SIG-M5 treated with dmso at 0.1 percent for 504 hours (cell line): ENCODE data around the gene ACBD3.
A peak's percentile ranks its signal among the peaks of the same experiment; 100 is the strongest.

Source experiments
- DNase-seq: peaks from one replicate; lab custom pipeline; 2025; ENCODE audit not compliant: unreplicated experiment; lab: John Stamatoyannopoulos, UW

Gene ACBD3

GRCh38 chr1:226135059-226135651 lies 51.4 kb downstream of the ACBD3 start:
- DNase-seq = no peak

GRCh38 chr1:226134170-226135058 lies 52.1 kb downstream of the ACBD3 start:
- no peak for DNase-seq

- DNase-seq = no peak
Observed at GRCh38 chr1:226133504-226134123, 52.9 kb downstream of the ACBD3 start.

GRCh38 chr1:226132728-226133503 lies 53.6 kb downstream of the ACBD3 start:
- peak; percentile 46 for DNase-seq

GRCh38 chr1:226131639-226132038 lies 54.9 kb downstream of the ACBD3 start:
- DNase-seq = no peak

- no peak for DNase-seq
Observed at GRCh38 chr1:226129230-226129629, 57.3 kb downstream of the ACBD3 start.

GRCh38 chr1:226128487-226129075 lies 58.0 kb downstream of the ACBD3 start:
- no peak for DNase-seq

GRCh38 chr1:226126824-226127569 lies 59.5 kb downstream of the ACBD3 start:
- DNase-seq = no peak

GRCh38 chr1:226125831-226126230 lies 60.7 kb downstream of the ACBD3 start:
- DNase-seq = no peak

- DNase-seq = peak; percentile 78
Observed at GRCh38 chr1:226125097-226125630, 61.4 kb downstream of the ACBD3 start.

GRCh38 chr1:226123591-226124471 lies 62.7 kb downstream of the ACBD3 start:
- no peak for DNase-seq

GRCh38 chr1:226123212-226123560 lies 63.4 kb downstream of the ACBD3 start:
- no peak for DNase-seq

- peak; percentile 76 for DNase-seq
Observed at GRCh38 chr1:226121587-226122400, 64.7 kb downstream of the ACBD3 start.

- DNase-seq = no peak
Observed at GRCh38 chr1:226121049-226121586, 65.4 kb downstream of the ACBD3 start.

- DNase-seq = no peak
Observed at GRCh38 chr1:226120398-226120797, 66.1 kb downstream of the ACBD3 start.

- DNase-seq = no peak
Observed at GRCh38 chr1:226119169-226119568, 67.4 kb downstream of the ACBD3 start.

GRCh38 chr1:226118357-226118756 lies 68.2 kb downstream of the ACBD3 start:
- DNase-seq = no peak

GRCh38 chr1:226117330-226117729 lies 69.2 kb downstream of the ACBD3 start:
- no peak for DNase-seq
